Mucosa of descending colon (tissue), 3 donors: ENCODE data around the gene BABAM1. TPM values are rescaled to one million over a fixed set of nuclear protein-coding genes. Genes with fewer than 3 reads are reported as not detected.

ENCODE experiments used
- ATAC-seq: fragments of 200-7000 bp; cut with Tn5 transposase; one replicate; pipeline ENCODE4 v1.9.1; 2020; ENCODE audit warnings: mild to moderate bottlenecking, moderate library complexity
- DNase-seq, 3 donors: peaks; one replicate each; pipeline ENCODE4 v3.0.0-alpha.2; 2020
- H3K36me3 ChIP-seq: fragments of 200-600 bp; one replicate; pipeline ENCODE4 v1.8.0; 2021; ENCODE audit warnings: low read depth, mild to moderate bottlenecking
- H3K4me1 ChIP-seq: fragments of 200-600 bp; one replicate; pipeline ENCODE4 v1.8.0; 2021; ENCODE audit warnings: low read depth, mild to moderate bottlenecking
- H3K4me3 ChIP-seq: fragments of 200-600 bp; one replicate; pipeline ENCODE4 v1.8.0; 2021; ENCODE audit warnings: mild to moderate bottlenecking
- H3K9me3 ChIP-seq: fragments of 200-600 bp; one replicate; pipeline ENCODE4 v1.8.0; 2021; ENCODE audit warnings: mild to moderate bottlenecking
- CTCF ChIP-seq: fragments of 200-600 bp; IDR thresholded peaks from one replicate; pipeline ENCODE4 v1.8.0; 2022; ENCODE audit warnings: antibody characterized with exemption, mild to moderate bottlenecking
- intact Hi-C, 2 donors: fragments of 100-400 bp; cut with DNase I in 1 of 2; cut with micrococcal nuclease in 1 of 2; formaldehyde crosslinking; loops; one replicate each; pipeline versions ENCODE4 v1.11.0 to v1.11.1; 2022; cut with DNase I, micrococcal nuclease
- total RNA-seq, 3 donors: library from RNA; stranded (reverse); fragmentation: NEBNext Ultra II Directional in 2 of 3; extraction: Animal tissue kit (Norgen Biotek cat#: 25700) in 2 of 3; gene quantifications; one replicate each; pipeline versions ENCODE4 v1.2.1 to v1.2.4, GENCODE V29; 2021 to 2023
- donor health status: DM: no; HTN: no; CAD: no; lungs with moderate emphysema.
- donor health status: DM: no; HTN: no; CAD: no.
- donor health status: DM: no; HTN: yes; CAD: no.

Gene BABAM1
- total RNA-seq, 3 donors from 2014 or later, result 64.6 to 80.3 (median 76.2) TPM

- intact Hi-C loops, result no loop called here
- H3K4me1 ChIP-seq, result peaks cover 7% of the 10 kb centered on the region
- H3K36me3 ChIP-seq, result no peaks in the 10 kb centered on the region
- H3K9me3 ChIP-seq, result no peaks in the 10 kb centered on the region
- DNase-seq (peak in 1 of 3 donors; percentile 12), ATAC-seq (no peak)
- H3K4me3 ChIP-seq, result no peak overlapping the region
- TF ChIP-seq CTCF, result no peak
Observed at GRCh38 chr19:17322854-17323253, 55.6 kb downstream of the BABAM1 start.

DNA sequence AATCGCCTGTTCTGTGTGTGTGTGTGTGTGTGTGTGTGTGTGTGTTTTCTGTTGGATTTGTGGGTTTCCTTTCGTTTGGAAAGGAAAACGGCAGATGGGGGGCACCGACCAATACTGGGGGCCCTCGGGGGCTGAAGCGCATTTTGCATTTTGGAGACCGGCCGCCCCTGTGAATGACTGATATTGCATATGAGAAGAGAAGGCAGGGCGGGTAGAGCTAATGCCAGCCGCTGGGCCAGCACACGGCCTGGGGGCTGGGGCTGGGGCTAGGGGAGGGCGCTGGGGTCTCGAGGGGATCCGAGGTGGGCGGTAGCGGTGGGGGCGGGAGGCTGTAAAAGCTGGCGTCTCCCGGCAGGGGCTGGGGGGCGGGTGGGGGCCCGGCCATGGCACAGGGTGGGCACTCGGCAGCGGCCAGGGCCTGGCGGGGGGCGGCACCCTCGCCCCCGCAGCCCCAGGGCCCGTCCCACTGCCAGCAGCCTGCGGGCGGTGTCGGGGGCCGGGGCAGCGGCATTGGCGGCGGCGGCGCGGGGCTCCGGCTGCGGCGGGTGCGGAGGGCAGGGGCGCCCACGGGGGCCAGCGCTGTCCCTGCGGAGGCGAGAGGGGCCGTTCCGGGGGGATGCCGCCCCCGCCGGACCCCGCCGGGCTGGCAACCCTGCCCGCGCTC lies 56.2 kb downstream of the BABAM1 start:
- Histone ChIP-seq H3K36me3 (no peaks in the 10 kb centered on the region), H3K4me1 (peaks cover 7% of the 10 kb centered on the region), H3K9me3 (no peaks in the 10 kb centered on the region), H3K4me3 (no peak overlapping the region)
- TF ChIP-seq CTCF, result no peak
- intact Hi-C loops, result no loop called here
- ATAC-seq (no peak), DNase-seq (no peak)

GRCh38 chr19:17323964-17324332 lies 56.7 kb downstream of the BABAM1 start:
- peak in 1 of 3 donors; percentile 58 for DNase-seq
- H3K4me1 ChIP-seq, result peaks cover 10% of the 10 kb centered on the region
- H3K36me3 ChIP-seq, result no peaks in the 10 kb centered on the region
- H3K4me3 ChIP-seq, result no peak overlapping the region
- intact Hi-C loops, result no loop called here
- no peak for ATAC-seq
- no peak for TF ChIP-seq CTCF
- no peaks in the 10 kb centered on the region for H3K9me3 ChIP-seq

GRCh38 chr19:17324357-17325114 lies 57.3 kb downstream of the BABAM1 start:
- intact Hi-C loops, result no loop called here
- peaks cover 16% of the 10 kb centered on the region for H3K4me1 ChIP-seq
- no peaks in the 10 kb centered on the region for H3K36me3 ChIP-seq
- TF ChIP-seq CTCF, result no peak
- H3K9me3 ChIP-seq, result no peaks in the 10 kb centered on the region
- H3K4me3 ChIP-seq, result no peak overlapping the region
- no peak for ATAC-seq
- peak in 1 of 3 donors; percentile 55 for DNase-seq

DNA sequence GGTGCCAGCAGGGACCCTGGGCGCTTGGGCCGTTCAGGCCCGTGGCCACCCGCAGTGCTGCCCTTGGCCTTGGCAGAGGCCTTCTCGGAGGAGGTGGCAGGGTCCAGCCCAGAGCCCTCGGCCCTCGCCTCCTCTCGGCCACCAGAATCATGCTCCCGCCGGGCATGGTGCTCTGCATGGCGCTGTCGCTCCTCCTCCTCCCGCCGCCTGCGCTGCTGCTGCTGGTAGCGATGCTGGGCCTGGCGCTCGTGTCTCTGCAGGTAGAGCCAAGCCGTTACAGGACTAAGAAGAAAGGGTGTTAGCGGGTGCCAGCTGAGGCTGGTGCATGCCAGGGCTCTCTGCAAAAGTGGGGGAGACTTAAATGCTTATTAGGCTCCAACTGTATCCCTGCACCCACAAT lies 57.9 kb downstream of the BABAM1 start:
- DNase-seq (peak in 1 of 3 donors; percentile 53), ATAC-seq (no peak)
- Histone ChIP-seq H3K36me3 (no peaks in the 10 kb centered on the region), H3K4me1 (peaks cover 16% of the 10 kb centered on the region), H3K4me3 (no peak overlapping the region), H3K9me3 (no peaks in the 10 kb centered on the region)
- intact Hi-C loops, result no loop called here
- TF ChIP-seq CTCF, result no peak
